CD4-positive, alpha-beta T cell (primary cell): ENCODE measurements around the gene RNF20. TPM values are rescaled to one million over a fixed set of nuclear protein-coding genes. Genes with fewer than 3 reads are reported as not detected.
A peak's percentile ranks its signal among the peaks of the same experiment; 100 is the strongest.
"Not testable (repeated sequence)": the region's sequence is repeated elsewhere in the genome, so short reads cannot be mapped to it uniquely, and the experiment has no call there.

ENCODE experiments used
- ATAC-seq: fragments of 200-7000 bp; cut with Tn5 transposase; one replicate; pipeline ENCODE4 v1.10.0; 2022; ENCODE audit warnings: mild to moderate bottlenecking; ENCODE audit not compliant: poor library complexity
- CTCF ChIA-PET: fragments of 350-600 bp; sonication (Branson Sonifier 250); formaldehyde crosslinking; loops from one replicate; lab custom pipeline; 2021; ENCODE audit warnings: antibody characterized with exemption, inconsistent platforms; lab: Charles Lee
- POLR2A ChIA-PET: fragments of 350-600 bp; sonication (Branson Sonifier 250); formaldehyde crosslinking; loops from one replicate; lab custom pipeline; 2021; ENCODE audit warnings: antibody characterized with exemption, inconsistent platforms; lab: Charles Lee
- DNase-seq, 14 experiments: peaks; one replicate each; pipeline ENCODE4 v3.0.0-alpha.2; 2013 to 2020; ENCODE audit warnings: mixed read lengths in 2 of 14
- H3K27ac ChIP-seq, 2 donors: one replicate each; pipeline versions ENCODE4 v1.5.1 to v1.7.0; 2013; ENCODE audit warnings: low read length in 2 of 2, low read depth in 1 of 2, mild to moderate bottlenecking in 1 of 2
- H3K27me3 ChIP-seq, 2 experiments: 1 replicate in 1 of 2; 2 replicates in 1 of 2; pipeline versions ENCODE4 v1.6.1 to v1.7.0; 2013; ENCODE audit warnings: low read length in 2 of 2, control low read depth in 1 of 2, mild to moderate bottlenecking in 1 of 2, moderate library complexity in 1 of 2; ENCODE audit not compliant: insufficient read depth in 2 of 2, control insufficient read depth in 1 of 2
- H3K36me3 ChIP-seq: one replicate; pipeline ENCODE4 v1.6.1; 2013; ENCODE audit warnings: low read length, control low read depth; ENCODE audit not compliant: insufficient read depth
- H3K4me1 ChIP-seq: one replicate; pipeline ENCODE4 v1.6.1; 2013; ENCODE audit warnings: low read length, control low read depth; ENCODE audit not compliant: insufficient read depth
- H3K4me3 ChIP-seq: one replicate; pipeline ENCODE4 v1.5.1; 2013; ENCODE audit warnings: mild to moderate bottlenecking, low read length, moderate library complexity
- H3K9me3 ChIP-seq, 2 experiments: 1 replicate in 1 of 2; 2 replicates in 1 of 2; pipeline versions ENCODE4 v1.6.1 to v1.7.0; 2013; ENCODE audit warnings: low read length in 2 of 2, mild to moderate bottlenecking in 2 of 2, control low read depth in 1 of 2, moderate library complexity in 1 of 2; ENCODE audit not compliant: control insufficient read depth in 1 of 2, insufficient read depth in 1 of 2
- H3K27ac Mint-ChIP-seq: one replicate; pipeline ENCODE4 v1.8.0; 2020; ENCODE audit warnings: mixed read lengths
- H3K27me3 Mint-ChIP-seq: one replicate; pipeline ENCODE4 v1.8.0; 2021; ENCODE audit warnings: mixed read lengths
- H3K36me3 Mint-ChIP-seq: one replicate; pipeline ENCODE4 v1.8.0; 2021; ENCODE audit warnings: low read depth, mixed read lengths
- H3K4me1 Mint-ChIP-seq: one replicate; pipeline ENCODE4 v1.8.0; 2021; ENCODE audit warnings: low read depth, mixed read lengths
- H3K4me3 Mint-ChIP-seq: one replicate; pipeline ENCODE4 v1.8.0; 2020; ENCODE audit warnings: mild to moderate bottlenecking, mixed read lengths
- H3K9me3 Mint-ChIP-seq: one replicate; pipeline ENCODE4 v1.8.0; 2020; ENCODE audit warnings: mixed read lengths
- CTCF ChIP-seq: fragments of 200-600 bp; IDR thresholded peaks from one replicate; pipeline ENCODE4 v1.8.0; 2022; ENCODE audit warnings: antibody characterized with exemption, mild to moderate bottlenecking
- intact Hi-C, 2 experiments: fragments of 100-400 bp; cut with DNase I in 1 of 2; cut with micrococcal nuclease in 1 of 2; formaldehyde crosslinking; loops; one replicate each; pipeline versions ENCODE4 v1.15.1 to v1.9.0; 2023 to 2025; cut with DNase I, micrococcal nuclease
- total RNA-seq, 174 experiments: library from RNA in 2 of 174; stranded (reverse) in 2 of 174; gene quantifications; one replicate each; pipeline ENCODE4 v1.2.3 and lab custom pipeline; 2021 to 2026

RNF20 gene
- total RNA-seq, 2 experiments from 2014 or later = 26.9 to 27.6 TPM

DNA sequence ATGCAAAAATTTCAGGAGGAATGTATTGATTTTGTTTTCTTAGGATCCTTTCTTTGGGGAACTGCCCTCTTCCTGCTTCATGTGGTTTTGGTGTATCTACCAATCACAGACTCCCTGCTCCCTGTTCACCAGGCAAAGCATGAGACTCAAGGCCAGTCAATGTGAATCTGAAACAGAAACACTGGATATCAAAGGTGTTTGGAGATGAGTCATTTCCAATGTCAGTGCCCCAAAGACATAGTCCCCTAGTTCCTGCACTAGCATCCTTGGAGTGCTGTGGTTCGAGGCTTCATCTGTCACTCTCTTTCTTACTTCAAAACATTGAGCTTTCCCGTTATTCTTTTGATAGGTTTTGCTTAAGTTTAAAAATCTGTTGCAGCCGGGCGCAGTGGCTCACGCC is 53.0 kb downstream of the RNF20 start:
- no peaks in the 10 kb centered on the region for H3K9me3 Mint-ChIP-seq
- no peak overlapping the region for H3K4me3 ChIP-seq
- no peaks in the 10 kb centered on the region for H3K36me3 Mint-ChIP-seq
- no peaks in the 10 kb centered on the region for H3K27me3 ChIP-seq
- H3K4me1 Mint-ChIP-seq = no peaks in the 10 kb centered on the region
- no peak overlapping the region for H3K27ac ChIP-seq
- no peaks in the 10 kb centered on the region for H3K27me3 Mint-ChIP-seq
- no peak for TF ChIP-seq CTCF
- no peaks in the 10 kb centered on the region for H3K9me3 ChIP-seq
- no peak overlapping the region for H3K4me3 Mint-ChIP-seq
- H3K4me1 ChIP-seq = no peaks in the 10 kb centered on the region
- POLR2A ChIA-PET = no interaction called here
- DNase-seq (peak in 1 of 14 experiments; percentile 11), ATAC-seq (no peak)
- CTCF ChIA-PET = no interaction called here
- H3K36me3 ChIP-seq = no peaks in the 10 kb centered on the region
- intact Hi-C loops = no loop called here
- H3K27ac Mint-ChIP-seq = no peak overlapping the region

DNA sequence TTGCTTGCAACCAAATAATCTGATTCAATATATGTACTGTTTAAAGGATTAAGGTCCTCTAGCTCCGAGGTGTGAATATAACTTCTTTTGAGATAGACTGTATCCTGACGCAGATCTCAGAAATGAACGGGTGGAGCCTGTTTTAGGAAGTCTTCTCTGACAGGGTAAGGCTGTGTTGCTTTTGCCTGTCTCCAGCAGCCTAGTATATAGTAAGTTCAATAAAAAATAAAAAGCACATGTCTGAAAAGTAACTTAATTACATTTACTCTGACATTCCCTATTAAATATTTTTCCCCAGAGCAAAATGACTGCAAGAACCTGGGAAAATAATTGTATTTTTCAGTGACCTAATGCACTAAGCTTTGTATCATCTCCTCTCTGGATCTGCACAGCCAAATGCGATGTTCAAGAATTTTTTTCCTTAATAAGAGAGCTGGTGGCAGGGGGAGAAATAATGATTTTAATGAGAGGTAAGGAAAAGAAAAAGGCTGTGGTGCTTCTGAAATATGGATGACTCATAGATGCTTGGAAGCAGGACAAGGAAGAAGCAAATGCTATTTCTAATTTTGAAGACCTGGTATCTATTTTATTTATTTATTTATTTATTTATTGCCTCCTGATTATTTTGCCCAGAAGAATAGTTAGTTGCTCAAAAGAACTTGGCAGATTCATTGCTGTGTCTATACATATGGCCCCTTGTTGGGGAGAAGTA is 53.8 kb downstream of the RNF20 start:
- H3K27me3 Mint-ChIP-seq = no peaks in the 10 kb centered on the region
- Histone ChIP-seq H3K4me1 (no peaks in the 10 kb centered on the region), H3K36me3 (no peaks in the 10 kb centered on the region), H3K4me3 (no peak overlapping the region), H3K27ac (no peak overlapping the region), H3K27me3 (no peaks in the 10 kb centered on the region), H3K9me3 (no peaks in the 10 kb centered on the region)
- TF ChIP-seq CTCF = no peak
- ATAC-seq = no peak
- H3K4me3 Mint-ChIP-seq = no peak overlapping the region
- no peaks in the 10 kb centered on the region for H3K36me3 Mint-ChIP-seq
- no peak for DNase-seq
- H3K9me3 Mint-ChIP-seq = no peaks in the 10 kb centered on the region
- ChIA-PET POLR2A (interaction anchor here (0.7 kb wide), 1 partner anchor 43 kb away, joined by 3 read pairs; no protein-coding TSS in a partner anchor), CTCF (no interaction called here)
- H3K27ac Mint-ChIP-seq = no peak overlapping the region
- intact Hi-C loops = no loop called here
- H3K4me1 Mint-ChIP-seq = no peaks in the 10 kb centered on the region

GRCh38 chr9:101590074-101590473 is 56.4 kb downstream of the RNF20 start:
- CTCF ChIA-PET, H3K4me1 ChIP-seq, H3K4me3 ChIP-seq, H3K27me3 Mint-ChIP-seq, H3K9me3 Mint-ChIP-seq, H3K4me3 Mint-ChIP-seq, H3K9me3 ChIP-seq, H3K4me1 Mint-ChIP-seq, ATAC-seq, intact Hi-C loops, DNase-seq, H3K27me3 ChIP-seq, POLR2A ChIA-PET, H3K36me3 ChIP-seq, H3K27ac ChIP-seq, H3K36me3 Mint-ChIP-seq, H3K27ac Mint-ChIP-seq: not testable (repeated sequence)

DNA sequence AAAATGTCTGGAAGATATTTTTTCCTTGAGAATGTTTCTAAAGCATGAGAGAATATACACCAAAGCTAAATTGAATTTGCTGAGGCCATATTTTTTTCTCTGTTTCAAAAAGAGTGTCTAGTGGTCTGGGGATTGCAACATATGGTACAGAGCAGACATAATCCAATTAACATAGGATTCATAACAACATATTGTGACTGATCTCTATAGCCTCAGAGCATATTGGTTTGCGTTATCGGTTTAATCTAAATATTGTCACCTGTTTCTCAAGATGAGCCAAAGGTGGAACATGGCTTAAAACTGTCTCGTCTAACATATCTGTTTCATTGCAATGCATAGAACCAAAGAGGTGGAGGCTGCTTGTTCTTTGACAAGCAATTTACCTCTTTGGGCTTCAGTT is 57.2 kb downstream of the RNF20 start:
- Histone ChIP-seq H3K27ac (no peak overlapping the region), H3K4me1 (no peaks in the 10 kb centered on the region), H3K27me3 (no peaks in the 10 kb centered on the region), H3K36me3 (no peaks in the 10 kb centered on the region), H3K9me3 (no peaks in the 10 kb centered on the region), H3K4me3 (no peak overlapping the region)
- Mint-ChIP-seq H3K4me1 (no peaks in the 10 kb centered on the region), H3K36me3 (no peaks in the 10 kb centered on the region), H3K4me3 (no peak overlapping the region), H3K27me3 (no peaks in the 10 kb centered on the region), H3K9me3 (no peaks in the 10 kb centered on the region), H3K27ac (no peak overlapping the region)
- ChIA-PET POLR2A (no interaction called here), CTCF (no interaction called here)
- TF ChIP-seq CTCF = no peak
- DNase-seq = no peak
- no peak for ATAC-seq
- intact Hi-C loops = no loop called here
